ENCODE data around the gene SPNS3.

Gene SPNS3

GRCh38 chr17:4536742-4537411, 103.1 kb downstream of the SPNS3 start:
- H3K79me2 ChIP-seq (ENCODE audit: control insufficient read depth, low read length), result no peaks in the 10 kb centered on the region
- H3K36me3 ChIP-seq (ENCODE audit: control insufficient read depth, low read length), result peaks cover 46% of the 10 kb centered on the region
- TF ChIP-seq CTCF (IDR thresholded peaks at IDR 0.05; ENCODE audit: low read depth, low read length, poor library complexity, severe bottlenecking) (no peak), EZH2phosphoT487 (IDR thresholded peaks at IDR 0.05; ENCODE audit: borderline replicate concordance, low read length) (no peak)
- H3K4me2 ChIP-seq (ENCODE audit: low read length), result no peak overlapping the region
- no peak overlapping the region for H3K4me3 ChIP-seq (ENCODE audit: low read length)
- no peak overlapping the region for H3K27ac ChIP-seq (ENCODE audit: low read depth, low read length)
- no peaks in the 10 kb centered on the region for H4K20me1 ChIP-seq (ENCODE audit: control insufficient read depth, insufficient read depth, low read depth, low read length)
- peaks cover 12% of the 10 kb centered on the region for H3F3A ChIP-seq (ENCODE audit: control insufficient read depth, insufficient read depth)
- H3K9me3 ChIP-seq (ENCODE audit: control insufficient read depth, insufficient read depth, low read length), result no peaks in the 10 kb centered on the region
- no peaks in the 10 kb centered on the region for H3K9me2 ChIP-seq (replicated peaks; ENCODE audit: control insufficient read depth, low read length)
- H3K4me1 ChIP-seq (ENCODE audit: control insufficient read depth, low read length), result no peaks in the 10 kb centered on the region
- no peaks in the 10 kb centered on the region for H3K27me3 ChIP-seq (ENCODE audit: control insufficient read depth, low read length)

Data from DOHH2 (cell line).